ENCODE results near the gene FGD4.

The FGD4 gene

DNA sequence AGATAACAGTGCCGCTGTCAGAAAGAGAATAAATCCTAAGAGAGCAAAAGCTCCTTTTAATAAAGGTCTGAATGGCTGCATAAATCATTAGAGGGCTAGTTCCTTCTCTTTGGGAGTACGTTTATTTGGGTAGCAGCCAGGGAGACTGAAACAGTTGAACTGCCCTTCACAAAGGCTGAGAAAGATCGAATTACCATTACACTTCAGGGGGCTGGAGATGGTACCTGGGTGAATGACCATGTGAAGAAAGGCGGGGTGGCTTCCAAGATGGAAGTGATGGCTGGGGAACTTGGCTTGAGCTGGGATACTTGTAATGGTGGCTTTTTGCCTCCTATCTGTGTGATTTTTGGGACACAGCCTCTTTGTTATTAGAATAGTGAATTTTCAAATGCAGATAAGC, 1.7 kb upstream of the FGD4 start:
- Mint-ChIP-seq H3K27me3 (peaks cover 23% of the 10 kb centered on the region), H3K36me3 (no peaks in the 10 kb centered on the region), H3K9me3 (no peaks in the 10 kb centered on the region), H3K4me3 (no peak overlapping the region), H3K27ac (no peak overlapping the region), H3K4me1 (peaks cover 6% of the 10 kb centered on the region)

DNA sequence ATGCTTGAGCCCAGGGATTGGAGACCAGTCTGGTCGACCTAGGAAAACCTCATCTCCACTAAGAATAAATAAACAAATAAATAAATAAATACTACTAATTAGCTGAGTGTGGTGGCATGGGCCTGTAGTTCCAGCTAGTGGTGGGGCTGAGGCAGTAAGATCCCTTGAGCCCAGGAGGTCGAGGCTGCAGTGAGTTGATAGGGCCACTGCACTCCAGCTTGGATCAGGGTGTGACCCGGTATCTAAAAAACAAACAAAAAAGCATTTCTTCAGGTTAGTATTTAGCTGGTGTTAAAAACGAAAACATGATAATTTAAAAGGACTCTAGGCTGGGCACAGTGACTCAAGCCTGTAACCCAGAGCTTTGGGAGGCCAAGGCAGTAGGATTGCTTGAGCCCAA, 1.2 kb upstream of the FGD4 start:
- H3K4me3 Mint-ChIP-seq = no peak overlapping the region
- H3K27ac Mint-ChIP-seq = no peak overlapping the region
- peaks cover 25% of the 10 kb centered on the region for H3K27me3 Mint-ChIP-seq
- H3K9me3 Mint-ChIP-seq = no peaks in the 10 kb centered on the region
- H3K36me3 Mint-ChIP-seq = no peaks in the 10 kb centered on the region
- H3K4me1 Mint-ChIP-seq = peaks cover 6% of the 10 kb centered on the region

DNA sequence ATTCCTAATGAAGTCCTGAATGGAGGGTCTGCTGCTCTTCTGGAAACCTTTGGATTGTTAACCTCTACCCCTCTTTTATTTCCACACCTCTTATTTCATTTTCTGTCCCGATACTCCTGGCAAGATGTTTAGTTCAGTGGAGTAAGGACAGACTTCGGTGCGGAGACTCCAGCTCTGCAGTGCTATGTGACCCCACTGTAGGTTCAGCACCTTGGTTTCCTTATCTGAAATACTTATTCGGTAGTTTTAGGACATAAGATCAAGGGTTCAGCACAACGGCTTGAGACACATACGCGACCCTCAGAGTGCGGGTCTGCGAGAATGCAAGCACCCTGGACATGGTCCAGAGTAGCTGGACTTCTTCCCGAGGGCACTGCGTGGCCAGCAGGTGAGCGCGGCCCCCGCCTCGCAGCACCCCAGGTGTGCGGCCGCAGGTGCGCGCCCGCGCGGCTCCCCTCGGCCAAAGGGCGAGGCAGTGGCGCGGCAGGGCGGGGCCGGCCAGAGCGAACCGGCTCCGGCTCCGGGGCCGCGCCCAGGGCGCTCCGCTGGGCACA, 465 bp upstream of the FGD4 start:
- H3K9me3 Mint-ChIP-seq = no peaks in the 10 kb centered on the region
- H3K4me3 Mint-ChIP-seq = peak overlapping the region; percentile 68
- H3K4me1 Mint-ChIP-seq = peaks cover 6% of the 10 kb centered on the region
- no peaks in the 10 kb centered on the region for H3K36me3 Mint-ChIP-seq
- H3K27me3 Mint-ChIP-seq = peaks cover 27% of the 10 kb centered on the region
- H3K27ac Mint-ChIP-seq = no peak overlapping the region

DNA sequence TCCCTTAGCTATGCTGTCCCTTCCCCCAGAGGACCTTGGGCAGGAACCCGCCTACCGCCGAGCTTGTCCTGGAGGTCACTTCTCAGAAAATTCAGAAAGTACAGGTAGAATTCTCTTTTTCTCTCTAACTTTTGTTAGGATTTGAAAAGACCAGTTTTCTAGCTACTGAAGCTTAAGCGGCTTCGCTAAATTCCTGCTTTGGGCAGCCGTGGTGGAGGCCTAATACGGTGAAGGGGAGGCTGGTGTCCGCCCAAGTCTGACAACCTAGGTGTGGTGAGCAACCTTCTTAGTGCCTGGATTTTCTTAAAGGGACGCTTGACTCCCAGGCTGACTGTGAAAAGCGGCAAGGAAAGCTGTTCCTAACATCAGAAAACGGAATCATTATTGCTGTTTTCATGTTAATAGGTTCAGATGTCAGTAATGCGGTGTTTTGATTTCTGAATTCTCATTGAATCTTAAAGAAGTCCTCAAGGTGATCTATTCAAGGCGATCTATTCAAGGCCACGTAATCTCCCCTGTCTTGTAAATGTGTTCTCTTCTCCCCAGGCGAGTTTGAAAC, 835 bp downstream of the FGD4 start:
- no peaks in the 10 kb centered on the region for H3K9me3 Mint-ChIP-seq
- peaks cover 6% of the 10 kb centered on the region for H3K4me1 Mint-ChIP-seq
- H3K27ac Mint-ChIP-seq = no peak overlapping the region
- no peaks in the 10 kb centered on the region for H3K36me3 Mint-ChIP-seq
- peak overlapping the region; percentile 72 for H3K4me3 Mint-ChIP-seq
- H3K27me3 Mint-ChIP-seq = peaks cover 30% of the 10 kb centered on the region

DNA sequence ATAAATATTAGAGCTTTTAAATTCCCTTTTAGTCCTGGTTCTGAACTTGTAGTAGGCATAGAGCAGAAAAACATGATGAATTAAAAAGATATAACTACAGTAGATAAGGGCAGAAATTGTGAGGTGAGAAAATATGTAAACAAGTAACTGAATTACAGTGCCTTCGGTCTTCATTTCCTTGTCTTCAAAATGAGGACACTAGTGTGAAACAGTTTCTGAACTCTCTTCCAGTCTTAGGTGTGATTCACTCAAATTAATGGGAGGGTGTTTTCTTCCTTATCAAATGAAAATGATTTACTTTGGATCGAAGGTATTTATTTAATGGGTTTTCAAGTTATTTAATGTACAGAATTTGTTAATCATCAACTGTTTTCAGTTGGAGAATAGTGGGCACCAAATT, 1.5 kb downstream of the FGD4 start:
- Mint-ChIP-seq H3K27me3 (peaks cover 31% of the 10 kb centered on the region), H3K36me3 (no peaks in the 10 kb centered on the region), H3K4me1 (peaks cover 6% of the 10 kb centered on the region), H3K4me3 (peak overlapping the region; percentile 72), H3K9me3 (no peaks in the 10 kb centered on the region), H3K27ac (no peak overlapping the region)

DNA sequence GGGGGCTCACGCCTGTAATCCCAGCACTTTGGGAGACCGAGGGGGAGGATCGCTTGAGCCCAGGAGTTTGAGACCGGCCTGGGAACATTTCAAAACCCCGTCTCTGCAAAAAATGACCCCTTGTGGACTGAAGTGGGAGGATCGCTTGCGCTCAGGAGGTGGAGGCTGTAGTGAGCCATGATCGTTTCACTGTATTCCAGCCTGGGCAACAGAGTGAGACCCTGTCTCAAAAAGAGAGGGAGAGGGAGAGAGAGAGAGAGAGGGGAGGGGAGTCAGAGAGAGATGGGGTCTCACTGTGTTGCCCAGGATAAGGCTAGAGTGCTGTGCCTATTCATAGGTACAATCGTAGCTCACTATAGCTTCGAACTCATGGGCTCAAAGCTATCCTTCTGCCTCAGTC, 2.8 kb downstream of the FGD4 start:
- Mint-ChIP-seq H3K9me3 (no peaks in the 10 kb centered on the region), H3K4me1 (peaks cover 6% of the 10 kb centered on the region), H3K27ac (no peak overlapping the region), H3K36me3 (no peaks in the 10 kb centered on the region), H3K27me3 (peaks cover 30% of the 10 kb centered on the region), H3K4me3 (no peak overlapping the region)

DNA sequence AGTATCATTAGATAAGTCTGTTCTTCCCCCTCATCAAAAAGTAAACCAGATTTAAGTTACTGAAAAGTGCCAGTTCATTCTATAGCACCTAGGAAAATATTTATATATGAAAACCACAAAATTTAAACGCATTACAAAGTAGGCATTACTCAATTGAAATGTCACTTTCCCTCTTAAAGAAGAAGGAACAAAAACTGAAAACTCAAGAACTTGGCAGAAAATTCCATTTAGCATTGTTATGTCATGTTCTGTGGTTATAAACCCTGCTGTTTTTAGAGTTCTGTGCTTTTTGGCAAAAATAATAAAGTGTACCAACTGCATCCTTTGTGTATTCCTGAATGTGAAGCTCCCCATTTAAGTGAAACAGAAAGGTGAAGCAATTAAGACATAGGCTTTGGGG, 3.6 kb downstream of the FGD4 start:
- H3K27me3 Mint-ChIP-seq = peaks cover 29% of the 10 kb centered on the region
- H3K27ac Mint-ChIP-seq = no peak overlapping the region
- H3K9me3 Mint-ChIP-seq = no peaks in the 10 kb centered on the region
- H3K36me3 Mint-ChIP-seq = no peaks in the 10 kb centered on the region
- peaks cover 6% of the 10 kb centered on the region for H3K4me1 Mint-ChIP-seq
- no peak overlapping the region for H3K4me3 Mint-ChIP-seq

DNA sequence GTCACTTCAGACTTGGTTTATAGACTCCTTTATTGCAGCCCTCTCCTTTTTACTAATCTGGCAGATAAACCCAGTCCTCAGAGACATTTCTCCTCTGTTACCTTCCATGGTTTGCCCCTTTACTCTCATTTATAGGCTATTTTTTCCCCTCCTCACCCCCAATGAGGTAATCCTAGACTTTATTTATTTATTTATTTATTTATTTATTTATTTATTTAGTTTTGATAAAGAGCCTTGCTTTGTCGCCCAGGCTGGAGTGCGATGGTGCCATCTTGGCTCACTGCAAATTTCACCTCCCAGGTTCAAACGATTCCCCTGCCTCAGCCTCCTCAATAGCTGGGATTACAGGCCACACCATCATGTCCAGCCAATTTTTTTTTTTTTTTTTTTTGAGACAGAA, 8.4 kb downstream of the FGD4 start:
- Mint-ChIP-seq H3K4me3 (no peak overlapping the region), H3K4me1 (no peaks in the 10 kb centered on the region), H3K9me3 (no peaks in the 10 kb centered on the region), H3K27ac (no peak overlapping the region), H3K27me3 (peaks cover 16% of the 10 kb centered on the region), H3K36me3 (no peaks in the 10 kb centered on the region)

DNA sequence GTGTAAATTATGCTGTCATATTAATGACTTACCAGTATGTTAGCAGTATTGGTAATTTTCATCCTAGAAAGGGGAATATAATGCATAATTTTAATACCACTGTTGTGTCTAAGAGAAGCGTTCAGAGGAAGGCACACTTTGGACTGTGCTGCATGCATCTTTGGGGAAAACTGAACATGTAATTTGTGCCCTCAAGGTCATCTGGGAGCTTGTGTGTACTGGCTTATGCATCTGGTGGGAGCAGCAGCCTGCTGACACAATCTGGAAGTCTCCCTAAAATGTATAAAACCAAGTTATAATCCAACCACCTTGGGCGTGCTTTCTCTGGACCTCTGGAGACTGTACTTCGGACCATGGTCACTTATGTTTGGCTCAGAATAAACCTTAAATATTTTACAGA, 14.1 kb downstream of the FGD4 start:
- Mint-ChIP-seq H3K4me1 (no peaks in the 10 kb centered on the region), H3K27me3 (peaks cover 5% of the 10 kb centered on the region), H3K36me3 (no peaks in the 10 kb centered on the region), H3K27ac (no peak overlapping the region), H3K4me3 (no peak overlapping the region), H3K9me3 (no peaks in the 10 kb centered on the region)

DNA sequence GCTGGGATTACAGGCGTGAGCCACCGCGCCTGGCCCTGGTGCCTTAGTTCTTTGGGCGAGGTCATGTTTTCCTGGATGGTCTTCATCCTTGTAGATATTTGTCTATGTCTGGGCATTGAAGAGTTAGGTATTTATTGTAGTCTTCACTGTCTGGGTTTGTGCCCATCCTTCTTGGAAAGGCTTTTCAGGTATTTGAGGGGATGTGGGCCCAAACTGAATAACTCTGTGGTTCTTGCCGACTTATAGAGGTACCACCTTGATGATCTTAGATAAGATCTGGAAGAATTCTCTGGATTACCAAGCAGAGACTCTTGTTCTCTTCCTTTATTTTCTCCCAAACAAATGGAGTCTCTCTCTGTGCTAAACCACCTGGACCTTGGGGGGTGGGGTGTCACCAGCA, 18.9 kb downstream of the FGD4 start:
- H3K27me3 Mint-ChIP-seq = peaks cover 1% of the 10 kb centered on the region
- H3K4me1 Mint-ChIP-seq = no peaks in the 10 kb centered on the region
- no peaks in the 10 kb centered on the region for H3K36me3 Mint-ChIP-seq
- no peaks in the 10 kb centered on the region for H3K9me3 Mint-ChIP-seq
- H3K27ac Mint-ChIP-seq = no peak overlapping the region
- H3K4me3 Mint-ChIP-seq = no peak overlapping the region

DNA sequence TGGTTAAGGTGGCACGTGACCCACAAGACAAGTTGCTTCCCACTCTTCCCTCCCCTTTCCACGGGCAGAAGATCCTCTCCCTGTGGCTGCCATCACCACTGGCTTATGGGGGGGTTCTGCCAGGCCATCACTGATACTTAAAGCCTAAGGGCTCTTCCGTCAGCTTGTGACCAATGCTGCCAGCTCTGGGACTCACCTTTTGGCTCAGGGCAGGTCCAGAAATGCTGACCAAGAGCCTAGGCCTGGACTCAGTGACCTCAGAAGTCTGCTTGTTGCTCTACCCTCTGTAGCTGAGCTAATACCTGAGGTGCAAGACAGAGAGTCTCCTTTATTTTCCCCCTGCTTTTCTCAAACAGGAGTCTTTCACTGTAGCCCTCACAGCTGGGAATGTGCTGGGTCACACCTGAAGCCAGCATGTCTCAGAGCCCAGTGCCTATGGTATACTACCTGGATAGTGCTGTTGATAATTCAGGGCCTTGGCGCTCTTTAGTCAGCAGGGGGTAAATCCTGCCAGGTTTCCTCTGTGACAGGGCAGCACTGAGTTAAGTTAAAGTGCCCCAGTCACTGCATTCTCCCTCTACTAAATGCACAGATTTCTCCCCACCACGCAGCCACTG, 19.7 kb downstream of the FGD4 start:
- H3K27ac Mint-ChIP-seq = no peak overlapping the region
- H3K4me1 Mint-ChIP-seq = no peaks in the 10 kb centered on the region
- H3K9me3 Mint-ChIP-seq = no peaks in the 10 kb centered on the region
- H3K4me3 Mint-ChIP-seq = no peak overlapping the region
- H3K27me3 Mint-ChIP-seq = peaks cover 1% of the 10 kb centered on the region
- no peaks in the 10 kb centered on the region for H3K36me3 Mint-ChIP-seq

DNA sequence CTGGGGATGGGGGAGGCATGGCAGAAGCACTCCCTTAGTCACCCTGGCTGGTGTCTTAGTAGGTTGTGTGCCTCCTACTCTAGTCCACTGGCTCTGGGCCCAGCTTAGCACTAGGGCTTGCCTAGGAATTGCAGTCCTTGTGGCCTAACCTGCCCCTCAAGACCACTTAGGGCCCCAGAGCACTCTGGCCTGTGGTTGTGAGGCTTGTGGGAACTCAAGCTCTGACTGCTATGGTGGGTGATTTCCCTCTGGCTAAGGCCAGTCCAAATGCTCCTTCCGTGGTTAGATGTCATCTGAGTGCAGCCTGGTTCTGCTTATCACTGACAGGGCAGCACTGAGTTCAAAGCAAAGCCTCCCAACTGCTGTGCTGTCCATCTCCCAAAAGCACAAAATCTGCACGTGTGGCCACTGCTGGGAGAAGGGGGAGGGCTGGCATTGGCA, 20.2 kb downstream of the FGD4 start:
- Mint-ChIP-seq H3K27ac (no peak overlapping the region), H3K27me3 (peaks cover 1% of the 10 kb centered on the region), H3K4me1 (no peaks in the 10 kb centered on the region), H3K36me3 (no peaks in the 10 kb centered on the region), H3K4me3 (no peak overlapping the region), H3K9me3 (no peaks in the 10 kb centered on the region)

DNA sequence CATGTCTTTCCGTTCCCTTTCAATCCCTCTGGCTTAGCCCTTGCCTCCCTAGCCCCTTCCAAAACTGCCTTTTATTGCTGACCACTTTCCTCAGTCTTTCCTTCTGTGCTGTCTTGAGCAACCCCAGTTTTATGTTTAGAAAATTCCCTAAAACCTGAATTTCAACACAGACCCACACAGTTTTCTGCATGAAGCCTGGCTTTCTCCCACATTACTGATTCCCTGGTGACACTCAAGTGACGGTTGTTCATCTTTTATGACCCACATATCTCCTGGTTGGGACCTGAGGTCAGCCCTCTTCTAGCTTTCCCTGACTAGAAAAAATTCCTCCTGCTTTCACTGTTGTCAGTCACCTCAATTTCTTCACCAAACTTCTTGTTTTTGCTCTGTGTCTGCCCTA, 21.0 kb downstream of the FGD4 start:
- H3K27ac Mint-ChIP-seq = no peak overlapping the region
- H3K9me3 Mint-ChIP-seq = no peaks in the 10 kb centered on the region
- peaks cover 4% of the 10 kb centered on the region for H3K27me3 Mint-ChIP-seq
- H3K36me3 Mint-ChIP-seq = no peaks in the 10 kb centered on the region
- H3K4me1 Mint-ChIP-seq = no peaks in the 10 kb centered on the region
- H3K4me3 Mint-ChIP-seq = no peak overlapping the region

DNA sequence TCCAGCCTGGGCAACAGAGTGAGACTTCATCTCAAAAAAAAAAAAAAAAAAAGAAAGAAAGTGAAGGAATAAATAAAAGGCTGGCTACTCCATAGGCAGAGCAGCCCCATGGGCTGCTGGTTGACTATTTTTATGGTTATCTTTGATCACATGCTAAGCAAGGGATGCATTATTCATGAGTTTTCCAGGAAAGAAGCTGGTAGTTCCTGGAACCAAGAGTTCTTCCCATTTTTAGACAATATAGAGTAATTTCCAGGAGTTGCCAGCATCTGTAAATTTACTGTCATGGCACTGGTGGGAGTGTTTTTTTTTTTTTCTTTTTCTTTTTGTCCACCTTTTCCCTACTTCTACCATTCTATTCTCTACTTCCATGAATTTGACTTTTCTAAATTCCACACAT, 24.2 kb downstream of the FGD4 start:
- H3K27ac Mint-ChIP-seq = no peak overlapping the region
- peaks cover 8% of the 10 kb centered on the region for H3K27me3 Mint-ChIP-seq
- peaks cover 4% of the 10 kb centered on the region for H3K36me3 Mint-ChIP-seq
- peaks cover 11% of the 10 kb centered on the region for H3K9me3 Mint-ChIP-seq
- H3K4me1 Mint-ChIP-seq = no peaks in the 10 kb centered on the region
- no peak overlapping the region for H3K4me3 Mint-ChIP-seq

DNA sequence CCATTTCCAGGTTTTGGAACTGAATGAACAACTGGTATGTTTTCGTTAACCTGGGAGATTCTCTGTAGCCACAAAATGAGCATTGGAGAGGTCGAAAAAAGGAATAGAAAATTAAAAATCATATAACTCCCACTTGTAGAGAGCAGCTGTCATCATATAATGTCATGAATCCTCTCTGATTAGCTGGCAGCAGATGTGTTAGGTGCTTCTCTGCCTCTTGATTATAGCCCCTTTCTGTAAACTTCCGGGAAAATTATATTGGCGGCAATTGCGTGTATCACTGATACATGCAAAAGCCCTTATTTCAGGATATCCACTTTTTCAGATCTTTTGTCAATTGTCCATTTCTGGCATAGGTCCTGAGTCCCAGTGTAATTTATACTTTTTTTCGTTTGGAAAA, 31.7 kb downstream of the FGD4 start:
- Mint-ChIP-seq H3K27ac (no peak overlapping the region), H3K27me3 (peaks cover 9% of the 10 kb centered on the region), H3K36me3 (peaks cover 5% of the 10 kb centered on the region), H3K9me3 (peaks cover 11% of the 10 kb centered on the region), H3K4me1 (no peaks in the 10 kb centered on the region), H3K4me3 (no peak overlapping the region)

DNA sequence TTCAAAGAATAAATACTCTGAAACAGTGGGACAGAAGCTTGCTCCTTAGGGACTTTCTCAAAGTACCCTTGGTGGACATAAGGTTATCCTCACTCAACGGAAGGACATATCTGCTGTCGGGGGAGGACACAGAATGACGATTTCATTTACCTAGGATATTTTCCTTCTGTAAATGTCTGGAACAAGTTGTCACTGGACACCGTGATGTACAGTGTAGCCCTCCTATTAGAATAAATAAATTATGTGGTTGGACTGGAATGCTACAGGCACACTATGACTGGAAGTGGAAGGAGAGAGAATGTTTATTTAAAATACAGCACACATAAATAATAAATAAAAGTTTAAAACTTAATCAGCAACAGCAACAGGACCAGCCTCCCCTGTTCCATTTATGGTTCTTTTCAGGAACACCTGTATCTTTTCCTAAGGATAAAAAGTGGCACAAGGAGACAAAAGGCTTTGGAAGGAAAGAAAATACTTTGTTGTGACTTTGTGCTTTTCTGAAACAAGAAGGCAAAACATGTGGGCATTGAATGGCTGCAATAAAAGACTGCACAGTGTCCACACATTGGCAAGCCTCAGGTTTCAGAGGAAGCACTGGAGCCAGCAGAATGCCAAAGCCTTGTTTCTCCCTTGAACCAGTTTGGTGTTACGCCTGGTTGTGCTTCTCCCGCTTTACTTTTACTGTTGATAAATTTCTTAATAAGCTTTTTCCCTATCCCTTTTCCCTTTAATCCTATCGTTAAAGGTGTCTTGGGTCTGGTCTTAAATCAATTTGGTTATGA, 36.8 kb downstream of the FGD4 start:
- H3K4me3 Mint-ChIP-seq = no peak overlapping the region
- no peaks in the 10 kb centered on the region for H3K27me3 Mint-ChIP-seq
- no peaks in the 10 kb centered on the region for H3K36me3 Mint-ChIP-seq
- no peak overlapping the region for H3K27ac Mint-ChIP-seq
- no peaks in the 10 kb centered on the region for H3K4me1 Mint-ChIP-seq
- H3K9me3 Mint-ChIP-seq = no peaks in the 10 kb centered on the region
